Measurements from ENCODE around the gene AKAP5.

The AKAP5 gene

GRCh38 chr14:64461221-64461620 is 4.1 kb upstream of the AKAP5 start:
- DNase-seq (ENCODE audit: low spot score) = no peak

GRCh38 chr14:64463195-64463594 is 2.1 kb upstream of the AKAP5 start:
- no peak for DNase-seq (ENCODE audit: low spot score)

- DNase-seq (ENCODE audit: low spot score) = no peak
Measured at GRCh38 chr14:64463873-64464272, 1.4 kb upstream of the AKAP5 start.

- DNase-seq (ENCODE audit: low spot score) = no peak
Measured at GRCh38 chr14:64464651-64465050, 648 bp upstream of the AKAP5 start.

- DNase-seq (ENCODE audit: low spot score) = peak; percentile 19
Measured at GRCh38 chr14:64465831-64466554, 694 bp downstream of the AKAP5 start.

GRCh38 chr14:64467101-64467500 is 1.8 kb downstream of the AKAP5 start:
- DNase-seq (ENCODE audit: low spot score) = no peak

GRCh38 chr14:64467566-64467965 is 2.3 kb downstream of the AKAP5 start:
- DNase-seq (ENCODE audit: low spot score) = no peak

- no peak for DNase-seq (ENCODE audit: low spot score)
Measured at GRCh38 chr14:64468451-64468850, 3.2 kb downstream of the AKAP5 start.

- DNase-seq (ENCODE audit: low spot score) = no peak
Measured at GRCh38 chr14:64474041-64474440, 8.7 kb downstream of the AKAP5 start.

- DNase-seq (ENCODE audit: low spot score) = no peak
Measured at GRCh38 chr14:64474698-64475097, 9.4 kb downstream of the AKAP5 start.

GRCh38 chr14:64475585-64476273 is 10.4 kb downstream of the AKAP5 start:
- DNase-seq (ENCODE audit: low spot score) = no peak

GRCh38 chr14:64476438-64476837 is 11.1 kb downstream of the AKAP5 start:
- no peak for DNase-seq (ENCODE audit: low spot score)

- DNase-seq (ENCODE audit: low spot score) = no peak
Measured at GRCh38 chr14:64478634-64479250, 13.4 kb downstream of the AKAP5 start.

- DNase-seq (ENCODE audit: low spot score) = no peak
Measured at GRCh38 chr14:64488590-64489099, 23.3 kb downstream of the AKAP5 start.

- no peak for DNase-seq (ENCODE audit: low spot score)
Measured at GRCh38 chr14:64491637-64492036, 26.3 kb downstream of the AKAP5 start.

GRCh38 chr14:64493455-64493854 is 28.2 kb downstream of the AKAP5 start:
- DNase-seq (ENCODE audit: low spot score) = no peak

- DNase-seq (ENCODE audit: low spot score) = no peak
Measured at GRCh38 chr14:64495252-64495651, 30.0 kb downstream of the AKAP5 start.

- no peak for DNase-seq (ENCODE audit: low spot score)
Measured at GRCh38 chr14:64496764-64497163, 31.5 kb downstream of the AKAP5 start.

GRCh38 chr14:64500088-64500487 is 34.8 kb downstream of the AKAP5 start:
- DNase-seq (ENCODE audit: low spot score) = no peak

- DNase-seq (ENCODE audit: low spot score) = no peak
Measured at GRCh38 chr14:64501411-64502171, 36.3 kb downstream of the AKAP5 start.

GRCh38 chr14:64502456-64502855 is 37.2 kb downstream of the AKAP5 start:
- DNase-seq (ENCODE audit: low spot score) = no peak

GRCh38 chr14:64502887-64503433 is 37.7 kb downstream of the AKAP5 start:
- DNase-seq (ENCODE audit: low spot score) = peak; percentile 54
